Esophagus muscularis mucosa (tissue), 4 donors: ENCODE measurements around the gene FGF9. TPM values are rescaled to one million over a fixed set of nuclear protein-coding genes. Genes with fewer than 3 reads are reported as not detected.

Experiments used
- DNase-seq: peaks from one replicate; pipeline ENCODE4 v3.0.0-alpha.2; 2017; ENCODE audit errors: extremely low spot score
- H3K27ac ChIP-seq, 4 donors: fragments of 200-600 bp; sonication (generic); replicated peaks in 1 of 4; 1 replicate in 3 of 4; 2 replicates in 1 of 4; pipeline ENCODE4 v1.5.1; 2016 to 2019; ENCODE audit warnings: mild to moderate bottlenecking in 1 of 4
- H3K27me3 ChIP-seq, 4 donors: fragments of 200-600 bp; sonication (generic); one replicate each; pipeline versions ENCODE4 v1.5.1 to v1.6.0; 2016 to 2019
- H3K36me3 ChIP-seq, 4 donors: fragments of 200-600 bp; sonication (generic); one replicate each; pipeline ENCODE4 v1.5.1; 2016 to 2019
- H3K4me1 ChIP-seq, 4 donors: fragments of 200-600 bp; sonication (generic); one replicate each; pipeline ENCODE4 v1.5.1; 2016 to 2019
- H3K4me3 ChIP-seq, 4 donors: fragments of 200-600 bp; sonication (generic); 1 replicate in 2 of 4; 2 replicates in 2 of 4; pipeline ENCODE4 v1.5.1; 2016 to 2019; ENCODE audit warnings: mild to moderate bottlenecking in 4 of 4, moderate library complexity in 1 of 4
- H3K9me3 ChIP-seq, 4 donors: fragments of 200-600 bp; sonication (generic); 1 replicate in 3 of 4; 2 replicates in 1 of 4; pipeline ENCODE4 v1.5.1; 2016 to 2019
- EP300 ChIP-seq: sonication (generic); formaldehyde crosslinking; IDR thresholded peaks from one replicate; pipeline ENCODE4 v1.6.1; 2017; ENCODE audit warnings: antibody characterized with exemption
- POLR2A ChIP-seq: fragments of 450-650 bp; IDR thresholded peaks from one replicate; pipeline ENCODE4 v1.6.1; 2017; ENCODE audit warnings: antibody characterized with exemption, moderate library complexity, mild to moderate bottlenecking, low read depth
- POLR2AphosphoS5 ChIP-seq, 2 donors: sonication (generic); formaldehyde crosslinking; IDR thresholded peaks; one replicate each; pipeline ENCODE4 v1.6.1; 2017; ENCODE audit warnings: antibody characterized with exemption in 2 of 2
- WGBS: methylation state at CpG from one replicate; pipeline ENCODE4 v1.1.5; 2018; 5-methylcytosine and 5-hydroxymethylcytosine counted together
- intact Hi-C: fragments of 100-400 bp; cut with DNase I; formaldehyde crosslinking; loops from one replicate; pipeline ENCODE4 v1.15.1; 2023
- total RNA-seq, 4 donors: library from RNA; depleted of rRNA; stranded (reverse); fragments of >200 nt; gene quantifications; one replicate each; pipeline versions ENCODE4 v1.1.0 to v1.2.1, GENCODE V29; 2016
- TF ChIP-seq, protein P1 (sequence below), 3 experiments: fragments of 200-600 bp in 2 of 3; fragments of 450-650 bp in 1 of 3; sonication (generic) in 2 of 3; IDR thresholded peaks; one replicate each; pipeline ENCODE4 v1.5.1; 2017 to 2019; ENCODE audit warnings: antibody characterized with exemption in 3 of 3, mild to moderate bottlenecking in 2 of 3, moderate library complexity in 1 of 3

FGF9 gene
- total RNA-seq, 4 donors from 2014 or later: 0.50 to 1.9 (median 1.5) TPM

GRCh38 chr13:21696865-21697448, 26.1 kb downstream of the FGF9 start:
- intact Hi-C loops: no loop called here
- 85% methylated on average over 3 of the region's 3 CpGs for WGBS
- Histone ChIP-seq H3K27ac (no peak overlapping the region), H3K4me3 (no peak overlapping the region), H3K36me3 (no peaks in the 10 kb centered on the region), H3K9me3 (no peaks in the 10 kb centered on the region), H3K27me3 (peaks cover 0 to 13% (median 0%) of the 10 kb centered on the region in 4 donors), H3K4me1 (peaks cover 0 to 11% (median 0%) of the 10 kb centered on the region in 4 donors)
- no peak for DNase-seq
- no peak for TF ChIP-seq POLR2AphosphoS5 (IDR thresholded peaks at IDR 0.05)

DNA sequence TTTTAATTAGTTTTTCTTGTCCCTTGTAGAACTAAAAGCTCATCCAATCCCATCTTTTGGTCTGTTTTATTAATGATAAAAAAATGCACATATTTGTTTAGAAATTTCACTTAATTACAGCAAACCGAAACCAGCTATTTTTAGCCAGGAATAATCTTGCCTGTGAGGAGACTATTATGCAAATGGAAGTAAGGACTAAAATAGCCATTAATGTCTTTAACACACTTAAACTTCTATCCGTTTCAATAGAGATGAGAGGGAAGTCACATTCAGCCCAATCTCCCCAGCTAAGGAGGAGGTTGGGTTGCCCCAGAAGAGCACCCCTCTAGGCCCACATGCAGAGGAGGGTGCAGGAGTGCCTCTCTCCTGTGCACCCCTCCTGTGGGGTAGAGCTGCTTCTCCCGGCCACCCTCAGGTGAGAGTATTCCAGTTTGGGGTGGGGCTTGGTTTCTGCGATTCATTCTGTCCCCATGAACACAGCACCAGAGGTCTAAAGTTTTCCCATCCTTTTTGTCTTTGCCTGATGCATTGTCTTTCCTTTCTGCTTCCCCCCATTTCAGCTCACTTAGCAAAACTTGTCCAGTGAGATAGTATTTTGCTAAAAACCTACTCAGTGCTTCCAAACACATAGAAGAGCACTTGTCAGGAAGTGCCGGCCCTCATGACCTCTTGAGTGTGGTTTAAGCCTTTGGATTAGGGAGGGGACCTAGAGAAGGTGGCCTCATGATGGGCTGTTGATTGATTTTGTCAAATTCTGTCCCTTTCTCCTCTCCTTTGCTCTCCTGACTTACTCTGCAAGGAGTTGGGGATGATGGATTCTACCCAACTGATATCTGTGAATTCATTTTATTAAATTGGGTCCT, 28.2 kb downstream of the FGF9 start:
- Histone ChIP-seq H3K36me3 (no peaks in the 10 kb centered on the region), H3K4me3 (no peak overlapping the region), H3K4me1 (peaks cover 0 to 7% (median 0%) of the 10 kb centered on the region in 4 donors), H3K27ac (no peak overlapping the region), H3K9me3 (no peaks in the 10 kb centered on the region), H3K27me3 (peaks cover 0 to 7% (median 0%) of the 10 kb centered on the region in 4 donors)
- WGBS: 61% methylated on average over 4 of the region's 5 CpGs
- DNase-seq: no peak
- TF ChIP-seq POLR2AphosphoS5 (IDR thresholded peaks at IDR 0.05): no peak
- TF ChIP-seq, protein P1, sequence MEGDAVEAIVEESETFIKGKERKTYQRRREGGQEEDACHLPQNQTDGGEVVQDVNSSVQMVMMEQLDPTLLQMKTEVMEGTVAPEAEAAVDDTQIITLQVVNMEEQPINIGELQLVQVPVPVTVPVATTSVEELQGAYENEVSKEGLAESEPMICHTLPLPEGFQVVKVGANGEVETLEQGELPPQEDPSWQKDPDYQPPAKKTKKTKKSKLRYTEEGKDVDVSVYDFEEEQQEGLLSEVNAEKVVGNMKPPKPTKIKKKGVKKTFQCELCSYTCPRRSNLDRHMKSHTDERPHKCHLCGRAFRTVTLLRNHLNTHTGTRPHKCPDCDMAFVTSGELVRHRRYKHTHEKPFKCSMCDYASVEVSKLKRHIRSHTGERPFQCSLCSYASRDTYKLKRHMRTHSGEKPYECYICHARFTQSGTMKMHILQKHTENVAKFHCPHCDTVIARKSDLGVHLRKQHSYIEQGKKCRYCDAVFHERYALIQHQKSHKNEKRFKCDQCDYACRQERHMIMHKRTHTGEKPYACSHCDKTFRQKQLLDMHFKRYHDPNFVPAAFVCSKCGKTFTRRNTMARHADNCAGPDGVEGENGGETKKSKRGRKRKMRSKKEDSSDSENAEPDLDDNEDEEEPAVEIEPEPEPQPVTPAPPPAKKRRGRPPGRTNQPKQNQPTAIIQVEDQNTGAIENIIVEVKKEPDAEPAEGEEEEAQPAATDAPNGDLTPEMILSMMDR (IDR thresholded peaks at IDR 0.05): no peak
- TF ChIP-seq POLR2A: no peak
- no peak for TF ChIP-seq EP300
- intact Hi-C loops: no loop called here

DNA sequence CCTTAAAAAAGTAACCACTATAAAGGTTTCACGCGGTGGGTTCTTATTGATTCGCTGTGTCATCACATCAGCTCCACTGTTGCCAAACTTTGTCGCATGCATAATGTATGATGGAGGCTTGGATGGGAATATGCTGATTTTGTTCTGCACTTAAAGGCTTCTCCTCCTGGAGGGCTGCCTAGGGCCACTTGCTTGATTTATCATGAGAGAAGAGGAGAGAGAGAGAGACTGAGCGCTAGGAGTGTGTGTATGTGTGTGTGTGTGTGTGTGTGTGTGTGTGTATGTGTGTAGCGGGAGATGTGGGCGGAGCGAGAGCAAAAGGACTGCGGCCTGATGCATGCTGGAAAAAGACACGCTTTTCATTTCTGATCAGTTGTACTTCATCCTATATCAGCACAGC, 30.6 kb downstream of the FGF9 start:
- Histone ChIP-seq H3K4me3 (no peak overlapping the region), H3K27me3 (peaks cover 0 to 7% (median 0%) of the 10 kb centered on the region in 4 donors), H3K36me3 (no peaks in the 10 kb centered on the region), H3K9me3 (no peaks in the 10 kb centered on the region), H3K27ac (no peak overlapping the region), H3K4me1 (peaks cover 0 to 7% (median 0%) of the 10 kb centered on the region in 4 donors)
- TF ChIP-seq POLR2AphosphoS5 (IDR thresholded peaks at IDR 0.05) (no peak), EP300 (no peak), POLR2A (no peak)
- TF ChIP-seq, protein P1 (IDR thresholded peaks at IDR 0.05): no peak
- intact Hi-C loops: no loop called here
- no peak for DNase-seq
- 90% methylated on average over 10 of the region's 10 CpGs for WGBS

DNA sequence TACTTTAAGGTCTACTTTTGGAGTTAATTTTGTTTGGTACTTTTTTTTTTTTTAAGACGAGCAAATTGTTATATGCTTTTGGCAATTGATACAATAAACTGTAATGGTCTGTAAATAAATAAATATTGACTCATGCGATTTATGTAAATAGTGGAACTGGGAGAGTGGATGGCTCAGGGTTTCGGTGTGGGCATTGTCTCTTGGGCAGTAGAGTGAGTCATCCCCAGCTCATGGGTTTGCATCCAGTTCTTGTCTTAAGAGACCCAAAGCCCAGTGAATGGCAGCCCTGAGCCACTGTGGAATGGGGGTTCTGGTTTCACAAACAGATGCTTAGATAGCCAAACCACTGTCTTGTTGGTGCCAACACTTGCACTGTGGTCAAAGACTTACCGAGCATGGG, 33.0 kb downstream of the FGF9 start:
- DNase-seq: no peak
- no peaks in the 10 kb centered on the region for H3K36me3 ChIP-seq
- H3K4me3 ChIP-seq: no peak overlapping the region
- no peaks in the 10 kb centered on the region for H3K9me3 ChIP-seq
- WGBS: 85% methylated on average over 4 of the region's 4 CpGs
- peaks cover 0 to 6% (median 0%) of the 10 kb centered on the region in 4 donors for H3K27me3 ChIP-seq
- intact Hi-C loops: no loop called here
- TF ChIP-seq EP300: no peak
- no peak for TF ChIP-seq POLR2A
- TF ChIP-seq POLR2AphosphoS5 (IDR thresholded peaks at IDR 0.05): no peak
- no peak overlapping the region for H3K27ac ChIP-seq
- peaks cover 0 to 7% (median 0%) of the 10 kb centered on the region in 4 donors for H3K4me1 ChIP-seq

DNA sequence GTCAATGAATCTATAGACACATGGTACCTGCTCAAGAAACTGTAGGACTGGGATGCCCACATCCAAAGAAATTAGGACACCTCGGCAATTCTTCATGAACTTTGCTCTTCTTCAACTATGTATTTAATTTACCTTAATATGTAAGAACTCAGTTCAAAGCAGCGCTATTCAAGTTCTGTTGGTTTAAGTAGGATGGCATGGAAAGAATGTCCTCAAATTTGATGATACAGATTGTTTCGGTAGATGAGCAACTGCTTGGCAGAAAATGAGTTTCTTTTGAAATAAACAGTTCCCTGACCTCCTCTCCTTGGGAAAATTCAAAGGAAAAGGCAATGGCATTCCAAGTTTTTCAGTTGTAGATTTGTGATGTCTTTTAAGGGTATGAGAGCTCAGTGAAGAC, 36.7 kb downstream of the FGF9 start:
- intact Hi-C loops: no loop called here

More for the DNA sequence above, 36.7 kb downstream of the FGF9 start:
- no peak overlapping the region for H3K4me3 ChIP-seq
- no peaks in the 10 kb centered on the region for H3K27me3 ChIP-seq
- TF ChIP-seq, protein P1 (IDR thresholded peaks at IDR 0.05): no peak
- TF ChIP-seq POLR2A: no peak
- TF ChIP-seq EP300: no peak
- TF ChIP-seq POLR2AphosphoS5 (IDR thresholded peaks at IDR 0.05): no peak
- H3K9me3 ChIP-seq: peaks cover 0 to 8% (median 3%) of the 10 kb centered on the region in 4 donors
- no peak overlapping the region for H3K27ac ChIP-seq
- DNase-seq: no peak
- H3K4me1 ChIP-seq: no peaks in the 10 kb centered on the region
- no peaks in the 10 kb centered on the region for H3K36me3 ChIP-seq
- WGBS: 77% methylated on average over 3 of the region's 3 CpGs
